NCI-H82 treated with DMSO at 0.1 percent for 48 hours (cell line): Measurements from ENCODE around the gene SHC3.

Experiments used
- DNase-seq: peaks from one replicate; lab custom pipeline; 2025; ENCODE audit not compliant: unreplicated experiment; lab: John Stamatoyannopoulos, UW

The SHC3 gene

GRCh38 chr9:89025553-89025952, 153.1 kb downstream of the SHC3 start:
- no peak for DNase-seq

GRCh38 chr9:89024727-89025126, 153.9 kb downstream of the SHC3 start:
- DNase-seq, result no peak

GRCh38 chr9:89023740-89024139, 154.9 kb downstream of the SHC3 start:
- DNase-seq, result no peak

- DNase-seq, result no peak
These were observed 155.7 kb downstream of the SHC3 start for GRCh38 chr9:89022902-89023301.

- DNase-seq, result no peak
These were observed 156.4 kb downstream of the SHC3 start for GRCh38 chr9:89022001-89022759.

- DNase-seq, result no peak
These were observed 157.3 kb downstream of the SHC3 start for GRCh38 chr9:89021154-89021803.

- DNase-seq, result no peak
These were observed 157.9 kb downstream of the SHC3 start for GRCh38 chr9:89020754-89021153.

- DNase-seq, result no peak
These were observed 163.3 kb downstream of the SHC3 start for GRCh38 chr9:89015336-89015735.

- DNase-seq, result no peak
These were observed 164.5 kb downstream of the SHC3 start for GRCh38 chr9:89014153-89014552.

GRCh38 chr9:89013660-89014059, 165.0 kb downstream of the SHC3 start:
- no peak for DNase-seq

GRCh38 chr9:89012294-89013042, 166.2 kb downstream of the SHC3 start:
- no peak for DNase-seq

GRCh38 chr9:89011683-89012082, 166.9 kb downstream of the SHC3 start:
- DNase-seq, result no peak

- DNase-seq, result no peak
These were observed 168.0 kb downstream of the SHC3 start for GRCh38 chr9:89010526-89011111.

- no peak for DNase-seq
These were observed 168.6 kb downstream of the SHC3 start for GRCh38 chr9:89010056-89010455.

- no peak for DNase-seq
These were observed 169.1 kb downstream of the SHC3 start for GRCh38 chr9:89009546-89009840.

- DNase-seq, result no peak
These were observed 169.7 kb downstream of the SHC3 start for GRCh38 chr9:89008744-89009545.

GRCh38 chr9:89008055-89008743, 170.4 kb downstream of the SHC3 start:
- DNase-seq, result no peak

GRCh38 chr9:89006996-89007967, 171.3 kb downstream of the SHC3 start:
- DNase-seq, result no peak

- no peak for DNase-seq
These were observed 172.4 kb downstream of the SHC3 start for GRCh38 chr9:89006267-89006666.
